ENCODE results near the gene PHLDB3.

The PHLDB3 gene

DNA sequence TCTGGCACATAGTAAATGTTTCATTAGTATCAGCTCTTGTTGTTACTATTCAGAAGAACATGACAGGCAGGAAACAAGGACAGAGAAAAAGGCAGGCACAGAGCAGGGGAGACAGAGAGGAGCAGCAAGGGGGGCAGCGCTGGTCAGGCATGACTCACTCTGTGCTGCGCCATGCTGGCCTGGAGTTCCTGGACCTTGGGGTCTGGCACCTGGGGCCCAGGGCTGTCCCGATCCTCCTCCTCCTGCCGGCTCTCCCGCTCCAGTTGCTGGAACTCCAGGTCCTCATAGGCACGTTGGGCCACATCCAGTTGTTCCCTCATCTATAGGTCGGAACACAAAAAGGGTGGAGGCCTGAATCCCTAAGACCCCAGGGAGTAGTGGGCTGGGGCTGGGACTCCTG, 7.6 kb downstream of the PHLDB3 start:
- no peak for DNase-seq

DNA sequence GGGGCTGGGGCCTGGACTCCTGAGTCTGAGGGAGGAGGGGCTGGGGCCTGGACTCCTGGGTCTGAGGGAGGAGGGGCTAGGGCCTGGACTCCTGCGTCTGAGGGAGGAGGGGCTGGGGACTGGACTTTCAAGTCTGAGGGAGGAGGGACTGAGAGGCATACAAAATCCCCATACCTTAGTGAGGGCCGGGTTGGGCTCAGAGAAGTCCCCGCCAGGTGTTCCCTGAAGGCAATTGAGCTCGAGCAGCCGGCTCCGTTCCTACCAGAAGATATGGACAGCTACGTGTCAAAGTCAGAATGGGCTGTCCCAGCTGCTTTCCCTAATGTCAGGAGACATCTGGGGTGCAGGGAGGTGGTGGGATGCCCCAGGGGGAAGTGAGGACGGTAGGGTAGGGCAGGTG, 9.5 kb downstream of the PHLDB3 start:
- DNase-seq, result no peak

DNA sequence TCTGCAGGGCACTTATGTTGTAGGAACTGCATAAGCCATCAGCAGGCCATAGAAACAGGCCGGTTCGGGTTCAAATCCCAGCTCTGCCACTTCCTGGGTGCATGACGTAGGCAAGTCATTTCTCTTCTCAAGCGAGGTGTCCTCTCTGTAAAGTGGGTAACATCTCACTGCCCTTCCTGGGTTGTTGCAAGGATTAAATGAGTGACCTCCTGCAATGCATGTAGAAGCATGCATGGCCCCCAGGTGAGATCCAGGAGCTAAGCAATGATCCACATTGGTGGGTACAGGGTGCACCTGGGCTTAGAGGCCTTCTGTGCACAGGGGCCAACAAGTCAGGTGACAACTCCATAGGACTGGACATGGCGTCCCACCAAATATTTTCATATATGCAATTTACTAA, 13.8 kb downstream of the PHLDB3 start:
- DNase-seq, result no peak

- no peak for DNase-seq
Measured at GRCh38 chr19:43489979-43490599, 14.5 kb downstream of the PHLDB3 start.

GRCh38 chr19:43489310-43489709, 15.2 kb downstream of the PHLDB3 start:
- DNase-seq, result no peak

DNA sequence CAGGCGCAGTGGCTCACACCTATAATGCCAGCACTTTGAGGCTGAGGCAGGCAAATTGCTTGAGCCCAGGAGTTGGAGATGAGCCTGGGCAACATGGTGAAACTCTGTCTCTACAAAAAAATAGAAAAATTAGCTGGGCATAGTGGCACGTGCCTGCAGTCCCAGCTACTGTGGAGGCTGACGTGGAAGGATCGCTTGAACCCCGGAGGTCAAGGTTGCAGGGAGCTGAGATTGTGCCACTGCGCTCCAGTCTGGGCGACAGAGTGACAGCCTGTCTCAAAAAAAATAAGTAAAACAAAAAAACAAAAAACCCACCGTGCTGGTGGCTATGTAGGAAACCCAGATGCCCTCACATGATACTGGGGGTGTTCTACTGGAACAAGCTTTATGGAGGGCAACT, 16.4 kb downstream of the PHLDB3 start:
- DNase-seq, result no peak

- no peak for DNase-seq
Measured at GRCh38 chr19:43486412-43486811, 18.1 kb downstream of the PHLDB3 start.

DNA sequence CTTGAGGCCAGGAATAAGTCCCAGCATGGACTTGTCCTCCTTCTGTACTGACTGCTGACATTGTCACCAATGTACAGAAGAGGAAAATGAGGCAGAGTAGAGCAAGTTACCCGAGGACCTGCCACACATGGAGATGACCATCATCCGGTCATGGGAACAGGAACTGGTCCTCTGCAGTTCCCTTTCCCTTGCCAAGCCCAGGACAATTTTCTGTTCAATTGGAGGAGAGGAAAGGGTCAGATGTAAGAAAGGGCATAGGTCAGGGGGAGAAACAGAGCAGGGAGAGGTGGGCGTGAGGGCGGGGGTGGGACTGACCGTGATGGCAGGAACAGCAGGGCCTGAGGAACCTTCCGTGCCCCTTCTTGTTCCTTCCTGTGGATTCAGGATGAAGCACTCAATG, 18.6 kb downstream of the PHLDB3 start:
- DNase-seq, result no peak

- DNase-seq, result no peak
Measured at GRCh38 chr19:43483281-43483680, 21.3 kb downstream of the PHLDB3 start.

DNA sequence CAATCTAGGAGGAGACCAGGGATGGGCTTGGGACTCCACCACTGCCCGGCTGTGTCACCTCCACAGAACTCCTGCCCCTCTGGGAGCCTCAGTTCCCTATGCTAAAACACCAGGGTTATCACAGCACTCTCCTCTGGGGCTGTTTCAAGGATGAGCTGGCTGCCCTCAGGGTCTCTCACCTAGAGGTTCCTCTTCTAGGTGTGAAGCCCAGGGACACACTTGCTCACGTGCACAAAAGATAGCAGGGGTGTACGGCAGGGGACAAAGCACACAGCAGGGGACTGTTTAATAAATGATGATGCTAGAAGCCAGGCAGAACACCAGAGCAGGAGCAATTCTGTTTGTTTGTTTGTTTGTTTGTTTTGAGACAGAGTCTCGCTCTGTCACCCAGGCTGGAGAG, 22.4 kb downstream of the PHLDB3 start:
- DNase-seq, result no peak

- no peak for DNase-seq
Measured at GRCh38 chr19:43481701-43482100, 22.8 kb downstream of the PHLDB3 start.

DNA sequence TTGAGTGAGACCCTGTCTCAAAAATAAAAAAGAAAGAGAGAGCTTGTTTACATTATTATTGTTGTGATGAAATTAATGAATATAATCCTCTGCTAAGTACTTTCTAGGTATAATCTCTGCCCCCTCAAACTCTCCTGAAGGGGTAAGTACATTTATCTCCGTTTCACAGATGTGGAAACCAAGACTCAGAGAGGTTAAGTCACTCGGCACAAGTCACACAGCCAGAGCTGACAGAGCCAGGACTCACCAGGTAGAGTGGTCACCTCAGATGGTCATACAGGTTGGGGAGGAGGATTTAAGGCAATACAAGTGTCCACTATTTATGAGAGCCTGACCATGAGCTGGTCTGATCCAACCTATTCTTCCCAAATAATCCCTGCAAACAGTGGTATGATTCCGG, 24.0 kb downstream of the PHLDB3 start:
- DNase-seq, result no peak

- no peak for DNase-seq
Measured at GRCh38 chr19:43479961-43480561, 24.5 kb downstream of the PHLDB3 start.

DNA sequence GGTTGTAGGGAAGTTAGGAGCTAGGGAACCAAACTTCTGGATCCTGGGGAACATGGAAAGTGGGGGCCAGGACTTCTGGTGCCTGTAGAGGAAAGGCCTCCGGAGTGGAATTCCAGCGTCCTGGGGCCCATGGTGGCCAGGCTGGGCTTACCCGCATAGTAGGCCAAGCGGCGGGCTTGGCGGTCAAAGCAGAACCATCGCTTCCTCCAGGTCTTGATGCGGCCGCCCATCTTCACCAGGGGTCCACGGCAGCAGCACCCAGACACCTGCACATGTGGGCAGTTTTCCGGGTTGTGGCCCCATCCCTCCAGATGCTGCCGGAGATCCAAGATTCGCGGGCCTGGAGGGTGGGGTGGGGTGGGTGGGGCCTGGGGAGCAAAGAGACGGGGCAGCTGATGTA, 25.3 kb downstream of the PHLDB3 start:
- no peak for DNase-seq

DNA sequence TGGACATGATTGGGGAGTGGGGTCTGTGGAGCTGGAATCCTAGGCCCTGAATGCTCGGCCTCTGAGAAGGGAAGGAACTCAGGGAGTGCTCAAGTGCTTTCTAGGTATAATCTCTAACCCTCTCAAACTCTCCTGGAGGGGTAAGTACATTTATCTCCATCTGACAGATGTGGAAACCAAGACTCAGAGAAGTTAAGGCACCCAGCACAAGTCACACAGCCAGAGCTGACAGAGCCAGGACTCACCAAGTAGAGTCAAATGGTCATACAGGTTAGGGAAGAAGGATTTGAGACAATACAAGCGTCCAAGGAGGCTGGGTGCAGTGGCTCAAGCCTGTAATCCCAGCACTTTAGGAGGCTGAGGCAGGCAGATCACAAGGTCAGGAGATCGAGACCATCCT, 26.2 kb downstream of the PHLDB3 start:
- no peak for DNase-seq

DNA sequence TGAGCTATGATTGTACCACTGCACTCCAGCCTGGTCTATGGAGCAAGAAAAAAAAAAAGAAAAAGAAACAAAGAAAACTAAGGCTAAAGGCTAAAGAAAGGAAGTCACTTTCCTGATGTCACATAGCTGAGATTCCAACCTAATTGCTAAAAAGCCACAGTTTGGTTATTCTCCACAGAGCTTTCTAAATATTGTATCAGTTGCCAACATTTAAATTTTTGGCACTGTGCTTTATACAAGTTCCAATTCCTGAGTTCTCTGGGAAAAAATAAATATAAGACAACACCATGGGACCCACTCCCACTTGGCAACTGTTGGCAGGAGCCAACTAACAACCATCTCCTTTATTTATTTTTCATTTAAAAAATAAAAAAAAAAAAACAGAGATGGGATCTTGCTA, 27.9 kb downstream of the PHLDB3 start:
- DNase-seq, result no peak

GRCh38 chr19:43474986-43475705, 29.4 kb downstream of the PHLDB3 start:
- peak; percentile 85 to 98 (median 87) for DNase-seq

- DNase-seq, result no peak
Measured at GRCh38 chr19:43474487-43474886, 30.1 kb downstream of the PHLDB3 start.

DNA sequence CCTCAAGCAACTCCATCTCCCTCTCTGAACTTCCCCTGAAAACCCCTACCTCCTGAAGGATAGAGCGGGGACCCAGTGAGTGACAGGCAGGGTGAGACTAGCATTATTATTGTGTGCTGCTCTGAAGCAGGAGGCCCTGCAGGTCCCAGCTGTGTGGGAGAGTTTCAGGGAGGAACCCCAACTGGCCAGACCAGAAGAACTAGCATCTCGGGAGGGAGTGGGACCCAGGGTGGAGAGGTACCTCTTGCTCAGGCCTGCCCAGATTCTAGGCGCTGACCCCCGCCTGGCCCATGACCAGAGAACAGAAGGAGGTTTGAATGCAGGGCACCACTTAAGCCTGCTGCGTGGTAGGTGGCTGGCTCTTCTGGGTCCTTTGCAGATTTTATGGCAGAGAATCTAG, 33.5 kb downstream of the PHLDB3 start:
- no peak for DNase-seq

GRCh38 chr19:43470288-43470687, 34.3 kb downstream of the PHLDB3 start:
- peak in 1 of 5 experiments; percentile 41 for DNase-seq

DNA sequence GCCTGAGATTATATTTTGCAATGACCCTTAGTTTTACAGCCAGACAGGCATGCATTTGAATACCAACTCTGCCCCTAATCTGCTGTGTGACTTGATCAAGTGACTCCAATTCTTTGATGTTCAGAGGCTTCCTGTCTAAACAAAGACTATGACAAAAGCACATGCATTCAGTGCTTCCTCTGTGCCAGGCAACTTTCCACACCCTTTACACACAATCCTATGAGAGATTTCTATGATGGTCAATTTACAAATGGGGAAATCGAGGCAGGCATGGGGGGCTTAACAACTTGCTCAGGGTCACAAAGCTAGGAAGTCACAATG, 35.4 kb downstream of the PHLDB3 start:
- no peak for DNase-seq

- no peak for DNase-seq
Measured at GRCh38 chr19:43468354-43469159, 36.0 kb downstream of the PHLDB3 start.

DNA sequence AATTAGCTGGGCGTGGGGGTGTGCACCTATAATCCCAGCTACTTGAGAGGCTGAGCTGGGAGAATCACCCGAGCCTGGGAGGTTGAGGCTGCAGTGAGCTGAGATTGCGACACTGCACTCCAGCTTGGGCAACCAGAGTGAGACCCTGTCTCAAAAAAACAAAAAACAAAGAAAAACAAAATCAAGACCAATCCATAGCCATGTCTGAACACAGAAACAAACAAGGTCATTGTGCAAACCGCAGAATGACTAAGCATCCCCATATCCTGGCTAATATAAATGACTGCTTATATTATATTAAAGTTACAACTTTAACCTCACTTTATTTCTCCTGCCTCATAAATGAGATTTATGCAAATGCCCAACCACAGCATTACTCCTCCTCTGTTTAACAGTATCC, 36.8 kb downstream of the PHLDB3 start:
- no peak for DNase-seq

DNA sequence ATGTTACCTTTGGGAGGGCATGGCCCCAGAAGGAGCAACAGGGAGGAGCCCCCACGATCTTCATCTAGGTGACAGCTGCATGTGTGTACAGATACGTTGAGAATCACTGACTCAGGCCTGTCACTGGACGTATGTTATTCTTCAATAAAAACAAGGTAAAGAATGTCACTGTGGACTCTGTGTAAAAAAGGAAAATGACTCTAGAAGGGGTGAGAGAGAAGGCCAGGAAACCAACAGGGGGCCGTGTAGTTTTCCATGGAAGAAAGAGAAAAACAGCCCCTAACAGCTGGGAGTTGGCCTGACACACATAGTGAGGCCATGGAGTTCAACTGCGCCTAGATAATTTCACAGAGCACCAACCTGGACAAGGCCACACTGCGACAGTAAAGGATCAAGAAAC, 37.3 kb downstream of the PHLDB3 start:
- no peak for DNase-seq
